Testis (tissue), 3 donors: Measurements from ENCODE around the gene KRT34. TPM values are rescaled to one million over a fixed set of nuclear protein-coding genes. Genes with fewer than 3 reads are reported as not detected.
"Not testable (repeated sequence)": the region's sequence is repeated elsewhere in the genome, so short reads cannot be mapped to it uniquely, and the experiment has no call there.

Experiments
- DNase-seq: peaks from one replicate; pipeline ENCODE4 v3.0.0-alpha.2; 2019
- H3K27ac ChIP-seq, 2 donors: fragments of 200-600 bp; sonication (generic); one replicate each; pipeline ENCODE4 v1.5.1; 2019
- H3K27me3 ChIP-seq: fragments of 200-600 bp; sonication (generic); one replicate; pipeline ENCODE4 v1.5.1; 2019
- H3K36me3 ChIP-seq: fragments of 200-600 bp; sonication (generic); one replicate; pipeline ENCODE4 v1.5.1; 2017; ENCODE audit warnings: low read depth; ENCODE audit errors: missing control alignments
- H3K4me1 ChIP-seq: fragments of 200-600 bp; sonication (generic); one replicate; pipeline ENCODE4 v1.5.1; 2019
- H3K4me3 ChIP-seq, 2 donors: fragments of 200-600 bp; sonication (generic); one replicate each; pipeline ENCODE4 v1.5.1; 2017 to 2019
- H3K9me3 ChIP-seq: fragments of 200-600 bp; sonication (generic); one replicate; pipeline ENCODE4 v1.5.1; 2017
- POLR2A ChIP-seq: fragments of 450-650 bp; IDR thresholded peaks from one replicate; pipeline ENCODE4 v1.6.1; 2017; ENCODE audit warnings: antibody characterized with exemption, mild to moderate bottlenecking, moderate library complexity
- WGBS, 2 donors: methylation state at CpG; one replicate each; pipeline ENCODE4 v1.1.5; 2018; 5-methylcytosine and 5-hydroxymethylcytosine counted together
- intact Hi-C: fragments of 100-400 bp; cut with DNase I; formaldehyde crosslinking; loops from one replicate; pipeline ENCODE4 v1.15.1; 2023; ENCODE audit warnings: low total_unique reads
- polyA plus RNA-seq: library from polyadenylated mRNA; stranded (reverse); fragments of 350-450 nt; fragmentation: Illumina TruSeq; extraction: RNeasy Lipid Tissue Mini Kit (QIAGEN cat#74804); gene quantifications from one replicate; pipeline ENCODE4 v1.2.3, GENCODE V29; 2014; ENCODE audit warnings: low read depth, low replicate concordance; ENCODE audit not compliant: insufficient read depth
- total RNA-seq, 2 donors: library from RNA; depleted of rRNA; stranded (reverse); fragments of >200 nt; gene quantifications; one replicate each; pipeline ENCODE4 v1.2.3, GENCODE V29; 2016
- TF ChIP-seq, protein P1 (sequence below), 3 experiments: fragments of 450-650 bp in 2 of 3; fragments of 200-600 bp in 1 of 3; sonication (generic) in 1 of 3; IDR thresholded peaks; one replicate each; pipeline ENCODE4 v1.5.1; 2016 to 2019; ENCODE audit warnings: antibody characterized with exemption in 3 of 3, mild to moderate bottlenecking in 2 of 3, moderate library complexity in 1 of 3

Gene KRT34
- total and polyA plus RNA-seq, 3 donors from 2014 or later: 0.50 to 1.2 (median 0.55) TPM

- DNase-seq: no peak
- Histone ChIP-seq H3K4me3 (no peak within 1 kb of the TSS), H3K9me3 (no peaks in the 10 kb centered on the region), H3K4me1 (peaks cover 9% of the 10 kb centered on the region), H3K27ac (no peak within 1 kb of the TSS), H3K36me3 (no peaks in the 10 kb centered on the region), H3K27me3 (no peaks in the 10 kb centered on the region)
- TF ChIP-seq, protein P1, sequence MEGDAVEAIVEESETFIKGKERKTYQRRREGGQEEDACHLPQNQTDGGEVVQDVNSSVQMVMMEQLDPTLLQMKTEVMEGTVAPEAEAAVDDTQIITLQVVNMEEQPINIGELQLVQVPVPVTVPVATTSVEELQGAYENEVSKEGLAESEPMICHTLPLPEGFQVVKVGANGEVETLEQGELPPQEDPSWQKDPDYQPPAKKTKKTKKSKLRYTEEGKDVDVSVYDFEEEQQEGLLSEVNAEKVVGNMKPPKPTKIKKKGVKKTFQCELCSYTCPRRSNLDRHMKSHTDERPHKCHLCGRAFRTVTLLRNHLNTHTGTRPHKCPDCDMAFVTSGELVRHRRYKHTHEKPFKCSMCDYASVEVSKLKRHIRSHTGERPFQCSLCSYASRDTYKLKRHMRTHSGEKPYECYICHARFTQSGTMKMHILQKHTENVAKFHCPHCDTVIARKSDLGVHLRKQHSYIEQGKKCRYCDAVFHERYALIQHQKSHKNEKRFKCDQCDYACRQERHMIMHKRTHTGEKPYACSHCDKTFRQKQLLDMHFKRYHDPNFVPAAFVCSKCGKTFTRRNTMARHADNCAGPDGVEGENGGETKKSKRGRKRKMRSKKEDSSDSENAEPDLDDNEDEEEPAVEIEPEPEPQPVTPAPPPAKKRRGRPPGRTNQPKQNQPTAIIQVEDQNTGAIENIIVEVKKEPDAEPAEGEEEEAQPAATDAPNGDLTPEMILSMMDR (IDR thresholded peaks at IDR 0.05): no peak
- TF ChIP-seq POLR2A: no peak
- intact Hi-C loops: no loop called here
- WGBS, 2 donors: 79 to 91% methylated on average over 7 to 16 of the region's 16 CpGs
These were observed 15.0 kb upstream of the KRT34 start, which contains the start of gene KRT31 for GRCh38 chr17:41396996-41397660. Gene KRT31, minus strand, starts transcription at chr17:41397608. Its CDS starts 69 bp downstream, at chr17:41397539.

- Histone ChIP-seq H3K36me3 (no peaks in the 10 kb centered on the region), H3K27ac (no peak overlapping the region), H3K9me3 (no peaks in the 10 kb centered on the region), H3K4me3 (no peak overlapping the region), H3K4me1 (peaks cover 9% of the 10 kb centered on the region), H3K27me3 (no peaks in the 10 kb centered on the region)
- no peak for DNase-seq
- TF ChIP-seq, protein P1 (IDR thresholded peaks at IDR 0.05): no peak
- TF ChIP-seq POLR2A: no peak
- WGBS, 2 donors: 78 to 97% methylated on average over 7 of the region's 7 CpGs
- intact Hi-C loops: no loop called here
These were observed 14.2 kb upstream of the KRT34 start for GRCh38 chr17:41396340-41396739.

DNA sequence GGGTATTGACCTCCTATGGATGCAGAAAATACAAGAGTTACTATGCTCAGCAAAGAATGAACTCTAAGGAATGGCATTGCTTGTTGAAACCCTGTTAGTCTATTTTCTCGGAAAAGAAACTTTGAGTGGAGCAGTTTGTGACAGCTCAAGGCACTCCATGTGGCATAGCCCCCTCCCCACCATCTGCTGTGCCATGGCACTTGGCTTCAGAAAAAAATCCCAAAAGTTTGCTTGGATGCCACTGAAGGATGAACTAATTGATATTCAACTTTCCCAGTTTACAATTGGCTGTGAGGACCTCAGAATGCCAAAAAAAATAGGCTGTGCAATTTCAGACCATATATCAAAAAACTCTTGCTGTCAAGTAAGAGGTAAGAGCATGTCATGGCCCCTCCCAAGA, 13.5 kb upstream of the KRT34 start:
- DNase-seq: no peak
- TF ChIP-seq, protein P1 (IDR thresholded peaks at IDR 0.05): no peak
- peaks cover 9% of the 10 kb centered on the region for H3K4me1 ChIP-seq
- H3K27me3 ChIP-seq: no peaks in the 10 kb centered on the region
- H3K36me3 ChIP-seq: no peaks in the 10 kb centered on the region
- intact Hi-C loops: no loop called here
- no peak overlapping the region for H3K27ac ChIP-seq
- H3K9me3 ChIP-seq: no peaks in the 10 kb centered on the region
- H3K4me3 ChIP-seq: no peak overlapping the region
- 100% methylated on average over 1 of the region's 1 CpG for WGBS, 2 donors

DNA sequence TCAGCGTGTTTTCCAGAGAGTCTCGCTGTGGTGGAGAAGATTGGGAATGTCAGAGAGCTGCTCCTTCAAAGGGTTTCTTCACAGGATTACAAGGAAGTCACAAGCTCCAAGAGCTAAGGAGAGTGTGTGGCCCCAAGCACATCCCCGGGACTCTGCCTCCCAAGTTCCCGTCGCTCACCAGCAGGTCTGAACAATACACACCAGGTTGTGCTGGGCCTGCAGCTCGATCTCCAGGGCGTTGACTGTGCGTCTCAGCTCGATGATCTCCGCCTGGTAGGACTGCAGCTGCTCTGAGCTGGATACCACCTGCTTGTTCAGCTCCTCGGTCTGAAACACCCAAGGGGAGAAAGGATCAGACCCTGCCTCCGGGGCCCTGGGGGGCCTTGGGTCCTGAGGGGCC, 12.9 kb upstream of the KRT34 start:
- intact Hi-C loops, DNase-seq, H3K27me3 ChIP-seq, H3K27ac ChIP-seq, H3K9me3 ChIP-seq, H3K4me1 ChIP-seq, H3K4me3 ChIP-seq, H3K36me3 ChIP-seq: not testable (repeated sequence)
- WGBS, 2 donors: 92 to 93% methylated on average over 6 to 12 of the region's 12 CpGs

- H3K9me3 ChIP-seq: no peaks in the 10 kb centered on the region
- intact Hi-C loops: no loop called here
These were observed 12.3 kb upstream of the KRT34 start for GRCh38 chr17:41394254-41394996.

More at GRCh38 chr17:41394254-41394996, 12.3 kb upstream of the KRT34 start:
- Histone ChIP-seq H3K27me3 (no peaks in the 10 kb centered on the region), H3K4me3 (no peak overlapping the region), H3K27ac (no peak overlapping the region), H3K4me1 (peaks cover 9% of the 10 kb centered on the region), H3K36me3 (no peaks in the 10 kb centered on the region)
- DNase-seq: no peak
- TF ChIP-seq POLR2A: no peak
- TF ChIP-seq, protein P1 (IDR thresholded peaks at IDR 0.05): no peak
- WGBS, 2 donors: 87 to 94% methylated on average over 10 of the region's 10 CpGs
